ENCODE measurements around the gene MCM5.
"Not testable (repeated sequence)": the region's sequence is repeated elsewhere in the genome, so short reads cannot be mapped to it uniquely, and the experiment has no call there.

The MCM5 gene

GRCh38 chr22:35379146-35379993 is 20.6 kb upstream of the MCM5 start:
- no peak for DNase-seq (ENCODE audit: low spot score)

GRCh38 chr22:35380013-35380412 is 19.9 kb upstream of the MCM5 start:
- DNase-seq (ENCODE audit: low spot score) = no peak

GRCh38 chr22:35380537-35381423 is 19.2 kb upstream of the MCM5 start, which contains the start of gene HMOX1:
Gene HMOX1, plus strand, starts transcription at chr22:35381096. Its CDS starts 78 bp downstream, at chr22:35381174.
- peak; percentile 91 for DNase-seq (ENCODE audit: low spot score)

- DNase-seq (ENCODE audit: low spot score) = no peak
Observed at GRCh38 chr22:35381424-35382009, 18.4 kb upstream of the MCM5 start.

- DNase-seq (ENCODE audit: low spot score) = no peak
Observed at GRCh38 chr22:35383679-35384071, 16.3 kb upstream of the MCM5 start.

- DNase-seq (ENCODE audit: low spot score) = no peak
Observed at GRCh38 chr22:35384527-35384926, 15.4 kb upstream of the MCM5 start.

- no peak for DNase-seq (ENCODE audit: low spot score)
Observed at GRCh38 chr22:35384975-35385588, 14.9 kb upstream of the MCM5 start.

- no peak for DNase-seq (ENCODE audit: low spot score)
Observed at GRCh38 chr22:35386670-35387288, 13.2 kb upstream of the MCM5 start.

- no peak for DNase-seq (ENCODE audit: low spot score)
Observed at GRCh38 chr22:35390933-35391332, 9.0 kb upstream of the MCM5 start.

- DNase-seq (ENCODE audit: low spot score) = no peak
Observed at GRCh38 chr22:35392357-35392756, 7.6 kb upstream of the MCM5 start.

GRCh38 chr22:35393116-35394010 is 6.6 kb upstream of the MCM5 start:
- no peak for DNase-seq (ENCODE audit: low spot score)

GRCh38 chr22:35394011-35394312 is 6.0 kb upstream of the MCM5 start:
- DNase-seq (ENCODE audit: low spot score) = no peak

- DNase-seq (ENCODE audit: low spot score) = no peak
Observed at GRCh38 chr22:35394810-35395563, 5.0 kb upstream of the MCM5 start.

- not testable (repeated sequence) for DNase-seq (ENCODE audit: low spot score)
Observed at GRCh38 chr22:35396622-35397021, 3.3 kb upstream of the MCM5 start.

GRCh38 chr22:35397095-35397904 is 2.6 kb upstream of the MCM5 start:
- DNase-seq (ENCODE audit: low spot score) = no peak

GRCh38 chr22:35398591-35398973 is 1.4 kb upstream of the MCM5 start:
- no peak for DNase-seq (ENCODE audit: low spot score)

- DNase-seq (ENCODE audit: low spot score) = no peak
Observed at GRCh38 chr22:35399114-35399677, 744 bp upstream of the MCM5 start.

GRCh38 chr22:35400501-35400790 is 506 bp downstream of the MCM5 start:
- no peak for DNase-seq (ENCODE audit: low spot score)

GRCh38 chr22:35401863-35402262 is 1.9 kb downstream of the MCM5 start:
- DNase-seq (ENCODE audit: low spot score) = no peak
